Smooth muscle cell (in vitro differentiated cells): ENCODE measurements around the gene RAVER1. TPM values are rescaled to one million over a fixed set of nuclear protein-coding genes. Genes with fewer than 3 reads are reported as not detected.

Source experiments
- DNase-seq: peaks from one replicate; lab custom pipeline; 2025; ENCODE audit not compliant: unreplicated experiment; lab: John Stamatoyannopoulos, UW
- H2AFZ ChIP-seq: fragments of 200-600 bp; sonication (generic); 2 replicates; pipeline ENCODE4 v1.6.0; 2016; ENCODE audit warnings: antibody characterized with exemption, low read depth, mild to moderate bottlenecking
- H3F3A ChIP-seq: fragments of 200-600 bp; sonication (generic); 2 replicates; pipeline ENCODE4 v1.6.0; 2017; ENCODE audit warnings: antibody characterized with exemption, low read depth
- H3K27ac ChIP-seq: fragments of 200-600 bp; sonication (generic); 2 replicates; pipeline ENCODE4 v1.5.1; 2016; ENCODE audit warnings: low read depth, mild to moderate bottlenecking
- H3K27me3 ChIP-seq: fragments of 200-600 bp; sonication (generic); 2 replicates; pipeline ENCODE4 v1.6.1; 2016; ENCODE audit warnings: low read depth, mild to moderate bottlenecking
- H3K36me3 ChIP-seq: fragments of 200-600 bp; sonication (generic); 2 replicates; pipeline ENCODE4 v1.5.1; 2016; ENCODE audit warnings: low read depth
- H3K4me1 ChIP-seq: fragments of 200-600 bp; sonication (generic); 2 replicates; pipeline ENCODE4 v1.5.1; 2016; ENCODE audit warnings: low read depth
- H3K4me2 ChIP-seq: fragments of 200-600 bp; sonication (generic); 2 replicates; pipeline ENCODE4 v1.6.0; 2016; ENCODE audit warnings: mild to moderate bottlenecking
- H3K4me3 ChIP-seq: fragments of 200-600 bp; sonication (generic); 2 replicates; pipeline ENCODE4 v1.5.1; 2016; ENCODE audit warnings: mild to moderate bottlenecking
- H3K79me2 ChIP-seq: fragments of 200-600 bp; sonication (generic); 2 replicates; pipeline ENCODE4 v1.6.0; 2016; ENCODE audit warnings: low read depth, mild to moderate bottlenecking
- H3K9ac ChIP-seq: fragments of 200-600 bp; sonication (generic); 2 replicates; pipeline ENCODE4 v1.6.0; 2016; ENCODE audit warnings: low read depth
- H3K9me3 ChIP-seq: fragments of 200-600 bp; sonication (generic); replicated peaks from 2 replicates; pipeline ENCODE4 v1.5.1; 2016; ENCODE audit warnings: low read depth
- H4K20me1 ChIP-seq: fragments of 200-600 bp; sonication (generic); 2 replicates; pipeline ENCODE4 v1.6.0; 2016; ENCODE audit warnings: low read depth
- CTCF ChIP-seq: fragments of 200-600 bp; sonication (generic); IDR thresholded peaks from 2 replicates; pipeline ENCODE4 v1.5.1; 2017; ENCODE audit warnings: borderline replicate concordance, mild to moderate bottlenecking, antibody characterized with exemption; ENCODE audit not compliant: insufficient read depth, poor library complexity, severe bottlenecking
- WGBS: methylation state at CpG from one replicate; pipeline ENCODE4 v1.1.7; 2016; ENCODE audit warnings: low lambda C conversion rate; 5-methylcytosine and 5-hydroxymethylcytosine counted together
- polyA plus RNA-seq: library from polyadenylated mRNA; unstranded; fragments of >200 nt; fragmentation: Nextera tagmentation; extraction: Ambion mirVana; gene quantifications from 2 replicates; pipeline ENCODE4 v1.2.1, GENCODE V29; 2016
- total RNA-seq: library from RNA; depleted of rRNA; stranded (reverse); fragments of >200 nt; gene quantifications from 2 replicates; pipeline ENCODE4 v1.2.3, GENCODE V29; 2014

RAVER1 gene
- total and polyA plus RNA-seq, 2 experiments from 2014 or later: 18.3 to 43.0 TPM

- H3K36me3 ChIP-seq: no peaks in the 10 kb centered on the region
- TF ChIP-seq CTCF: no peak
- H3K9me3 ChIP-seq: no peaks in the 10 kb centered on the region
- DNase-seq: no peak
- no peaks in the 10 kb centered on the region for H4K20me1 ChIP-seq
- H3K4me3 ChIP-seq: no peak overlapping the region
- no peak overlapping the region for H3K9ac ChIP-seq
- no peaks in the 10 kb centered on the region for H3F3A ChIP-seq
- no peaks in the 10 kb centered on the region for H3K27me3 ChIP-seq
- no peaks in the 10 kb centered on the region for H3K79me2 ChIP-seq
- no peaks in the 10 kb centered on the region for H3K4me1 ChIP-seq
- H3K27ac ChIP-seq: no peak overlapping the region
- H3K4me2 ChIP-seq: no peak overlapping the region
- 100% methylated on average over 1 of the region's 1 CpG for WGBS
- no peak overlapping the region for H2AFZ ChIP-seq
Measured at GRCh38 chr19:10278935-10279334, 54.4 kb downstream of the RAVER1 start.

GRCh38 chr19:10277795-10278589 is 55.3 kb downstream of the RAVER1 start:
- Histone ChIP-seq H2AFZ (no peak overlapping the region), H3K27ac (no peak overlapping the region), H3K9me3 (no peaks in the 10 kb centered on the region), H4K20me1 (no peaks in the 10 kb centered on the region), H3K27me3 (no peaks in the 10 kb centered on the region), H3K79me2 (no peaks in the 10 kb centered on the region), H3K9ac (no peak overlapping the region), H3F3A (no peaks in the 10 kb centered on the region), H3K36me3 (no peaks in the 10 kb centered on the region), H3K4me3 (no peak overlapping the region), H3K4me1 (no peaks in the 10 kb centered on the region), H3K4me2 (no peak overlapping the region)
- DNase-seq: no peak
- WGBS: 94% methylated on average over 9 of the region's 9 CpGs
- TF ChIP-seq CTCF: no peak

GRCh38 chr19:10274589-10274988 is 58.7 kb downstream of the RAVER1 start:
- no peak overlapping the region for H3K4me3 ChIP-seq
- no peaks in the 10 kb centered on the region for H3K4me1 ChIP-seq
- DNase-seq: no peak
- H4K20me1 ChIP-seq: no peaks in the 10 kb centered on the region
- H3K79me2 ChIP-seq: no peaks in the 10 kb centered on the region
- H3K36me3 ChIP-seq: no peaks in the 10 kb centered on the region
- 92% methylated on average over 10 of the region's 10 CpGs for WGBS
- H3K27me3 ChIP-seq: peaks cover 9% of the 10 kb centered on the region
- TF ChIP-seq CTCF: no peak
- no peaks in the 10 kb centered on the region for H3F3A ChIP-seq
- H3K4me2 ChIP-seq: no peak overlapping the region
- H2AFZ ChIP-seq: no peak overlapping the region
- no peak overlapping the region for H3K9ac ChIP-seq
- no peak overlapping the region for H3K27ac ChIP-seq
- no peaks in the 10 kb centered on the region for H3K9me3 ChIP-seq
